Measurements from ENCODE around the gene STUM.

STUM gene

DNA sequence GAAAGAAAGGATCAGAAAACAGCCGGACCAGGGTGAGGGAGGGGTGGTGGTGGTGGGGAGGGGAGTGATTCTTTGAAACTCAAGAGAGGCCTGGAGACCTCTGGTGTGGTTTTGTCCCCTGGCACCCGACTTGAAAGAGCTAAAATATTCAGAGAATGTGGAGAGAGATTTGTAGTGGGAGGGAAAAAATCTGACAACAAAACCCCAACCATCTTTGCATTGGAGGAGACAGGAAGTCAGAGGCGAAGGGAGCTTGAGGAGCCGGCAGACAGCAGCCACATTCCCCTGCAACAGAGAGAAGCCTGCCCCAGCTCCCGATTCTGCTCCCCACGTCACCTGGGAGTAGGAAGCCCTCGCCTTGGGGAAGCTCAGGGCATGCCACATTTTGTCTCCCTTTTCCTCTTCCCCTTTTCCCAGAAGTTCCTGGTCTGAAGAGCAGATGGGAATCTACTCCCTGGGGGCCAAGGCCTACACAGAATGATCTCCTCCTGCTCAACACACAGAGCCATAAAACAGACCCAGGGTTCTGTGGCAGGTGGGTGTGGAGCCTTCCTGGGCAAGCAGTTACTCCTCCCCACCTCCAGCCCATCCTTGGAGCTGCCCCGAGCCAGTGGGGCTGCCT is 105.6 kb downstream of the STUM start:
- no peak for DNase-seq (ENCODE audit: low read depth)

DNA sequence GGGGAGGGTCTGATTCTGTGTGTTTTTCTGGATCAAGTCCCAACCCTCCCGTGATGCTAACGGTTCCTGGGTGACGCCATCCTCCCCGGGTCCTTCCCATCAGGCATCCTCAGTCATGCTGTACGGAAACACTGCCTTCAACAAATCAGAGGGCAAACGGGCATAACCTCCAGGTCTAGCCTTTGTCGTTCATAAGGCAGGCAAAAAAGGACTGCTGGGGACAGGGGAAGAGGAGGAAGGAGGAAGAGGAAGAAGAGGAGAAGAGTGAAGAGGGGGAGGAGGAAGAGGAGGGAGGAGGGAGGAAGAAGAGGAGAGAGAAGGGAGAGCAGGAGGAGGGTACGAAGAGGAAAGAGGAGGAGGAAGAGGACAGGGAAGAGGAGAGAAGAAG is 106.1 kb downstream of the STUM start:
- DNase-seq (ENCODE audit: low read depth) = no peak

DNA sequence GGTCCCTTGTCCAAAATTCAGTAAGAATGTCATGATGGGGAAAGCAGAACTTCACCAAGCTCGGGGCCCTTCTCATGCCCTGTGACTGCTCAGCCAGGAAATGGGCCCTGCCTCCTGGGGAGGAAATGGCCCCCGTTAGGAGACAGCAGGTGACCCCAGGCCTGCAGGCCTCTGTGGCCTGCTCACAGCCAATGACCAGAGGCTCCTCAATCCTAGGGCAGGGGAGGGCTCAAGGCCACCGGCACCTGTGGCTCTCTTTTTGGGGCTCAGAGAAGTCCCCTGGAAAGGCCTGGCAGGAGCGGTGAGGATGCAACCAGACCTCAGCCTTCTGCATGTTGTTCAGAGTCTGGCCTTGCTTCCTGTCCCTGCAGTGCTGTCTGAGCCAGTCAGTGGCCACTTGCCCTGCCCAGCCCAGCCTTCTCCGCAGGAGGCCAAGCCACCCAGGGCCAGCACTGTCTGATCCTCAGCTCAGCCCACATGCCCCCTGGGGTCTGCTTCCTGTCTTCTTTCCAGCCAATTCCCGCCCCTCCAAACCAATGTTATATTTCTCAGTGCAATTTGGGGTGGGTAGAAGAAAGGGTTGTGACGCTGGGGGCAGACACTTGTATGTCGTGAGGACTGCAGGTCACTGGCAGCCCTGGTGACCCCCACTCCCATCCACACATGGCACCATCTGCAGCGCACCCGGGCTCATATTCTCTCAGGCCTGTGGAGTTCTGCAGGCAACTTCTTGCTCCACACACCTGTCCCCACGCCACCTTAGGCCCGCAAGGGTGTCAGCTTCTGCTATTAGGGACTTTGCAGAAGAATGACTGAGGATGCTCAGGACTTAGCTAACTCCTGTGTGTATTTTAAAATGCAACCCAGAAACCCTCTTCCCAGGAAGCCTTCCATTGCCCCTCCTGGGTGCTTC is 106.9 kb downstream of the STUM start:
- DNase-seq (ENCODE audit: low read depth) = no peak

DNA sequence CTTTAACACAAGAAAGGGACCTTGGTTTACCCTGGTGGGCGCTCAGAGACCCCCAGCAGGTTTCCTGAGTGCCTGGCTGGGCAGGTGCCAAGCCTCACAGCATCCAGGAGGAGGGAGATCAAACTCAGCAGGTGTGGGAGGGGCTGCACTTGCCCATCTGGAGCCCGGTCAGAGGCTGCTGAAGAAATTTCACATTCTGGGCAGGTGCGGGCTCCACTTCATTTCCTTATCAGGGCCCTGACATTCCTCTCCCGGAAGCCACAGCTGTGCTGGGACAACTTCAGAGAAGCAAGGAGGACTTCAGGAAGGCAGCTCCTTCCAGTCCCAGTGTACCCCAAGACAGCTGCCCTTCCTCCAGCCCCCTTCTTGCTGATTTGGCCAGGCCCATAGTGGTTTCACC is 107.6 kb downstream of the STUM start:
- DNase-seq (ENCODE audit: low read depth) = no peak

DNA sequence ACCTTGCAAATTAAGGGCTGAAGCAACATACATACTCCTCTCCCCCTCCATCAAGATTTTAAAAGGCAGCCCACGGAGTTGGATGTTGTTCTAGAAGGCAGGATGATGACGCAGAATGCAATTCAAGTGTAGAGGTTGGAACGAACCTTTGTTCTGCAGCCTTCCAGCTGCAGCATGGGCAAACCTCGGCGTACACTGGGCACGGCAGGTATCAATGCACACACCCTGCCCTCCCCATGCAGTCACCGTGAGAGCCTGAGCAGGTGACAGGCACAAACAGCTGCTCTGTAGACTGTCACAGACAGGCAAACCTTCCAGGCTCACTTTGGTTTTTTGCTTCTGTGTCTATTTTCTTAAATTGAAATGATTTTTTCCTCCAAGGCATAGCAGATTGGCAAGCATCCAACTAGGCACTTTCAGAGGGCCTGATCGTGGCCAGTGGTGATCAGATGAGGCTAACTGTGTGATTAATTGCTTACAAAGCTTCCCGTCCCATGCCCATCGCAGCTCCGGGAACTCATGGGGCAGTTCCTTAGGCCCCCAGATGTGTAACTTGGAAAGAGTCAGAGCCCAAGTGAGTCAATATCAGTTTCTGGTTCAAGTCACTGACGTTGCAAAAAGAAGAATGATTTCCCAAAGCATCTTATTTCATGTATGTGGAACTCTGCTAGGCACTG is 108.2 kb downstream of the STUM start:
- DNase-seq (ENCODE audit: low read depth) = no peak

DNA sequence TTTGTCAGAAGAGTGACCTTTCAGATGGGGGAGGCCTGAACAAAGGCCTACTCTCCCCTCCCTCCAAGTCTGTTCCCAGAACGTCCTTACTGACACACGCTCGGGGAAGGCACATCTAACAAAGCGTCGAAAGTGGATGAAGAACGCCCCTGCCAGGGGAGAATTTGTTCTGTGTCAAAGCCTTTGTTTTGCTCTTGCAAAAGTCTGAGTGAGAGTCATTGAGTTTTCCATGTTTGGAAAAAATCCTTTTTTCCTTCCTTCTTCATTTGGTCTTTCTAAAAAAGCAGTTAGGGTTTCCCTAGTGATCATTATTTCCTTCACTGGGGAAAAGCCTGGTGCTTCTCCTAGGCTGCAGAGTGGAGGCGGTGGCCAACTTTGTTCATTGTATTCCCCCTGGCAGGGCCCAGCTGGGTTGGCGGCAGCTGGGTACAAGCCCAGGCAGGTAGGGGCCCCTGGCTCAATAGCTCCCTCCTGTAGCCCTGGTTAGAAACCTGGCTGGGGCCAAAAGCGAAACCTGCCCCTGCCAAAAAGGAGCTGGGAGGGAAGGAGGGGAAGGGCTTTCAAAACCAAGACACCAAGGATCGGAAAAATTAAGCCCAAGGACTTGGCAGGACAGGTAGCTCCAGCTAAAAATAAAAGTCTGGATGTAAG is 109.5 kb downstream of the STUM start:
- DNase-seq (ENCODE audit: low read depth) = no peak

DNA sequence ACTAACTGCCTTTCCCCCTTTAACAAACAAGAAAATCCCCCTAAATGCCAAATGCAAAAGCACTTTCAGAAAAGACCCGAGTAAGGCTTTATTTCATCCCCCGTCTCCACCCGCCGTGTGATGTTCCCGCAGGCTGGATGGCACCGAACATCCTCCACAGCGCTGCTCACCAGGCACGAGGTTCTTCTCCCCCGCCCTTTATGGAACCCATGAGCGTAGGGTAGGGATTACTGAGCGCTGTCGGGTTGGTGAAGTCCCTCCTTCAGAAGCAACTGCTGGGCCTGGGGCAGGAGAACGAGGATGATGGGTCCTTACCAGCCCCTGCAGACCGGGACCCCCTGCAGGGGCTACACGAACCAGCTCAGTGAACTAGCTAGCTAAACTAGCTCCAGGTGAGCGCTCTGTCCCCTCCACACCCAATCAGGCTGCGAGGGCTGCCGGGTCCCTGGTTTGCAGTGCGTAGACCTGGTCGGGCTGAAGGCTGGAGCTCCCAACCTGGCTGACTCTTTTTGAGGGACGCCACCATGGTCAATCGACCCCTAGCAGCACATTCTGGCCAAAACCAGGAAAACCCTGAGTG is 110.1 kb downstream of the STUM start:
- no peak for DNase-seq (ENCODE audit: low read depth)
